IMR-90 (cell line): Measurements from ENCODE around the gene SCFD2. TPM values are rescaled to one million over a fixed set of nuclear protein-coding genes. Genes with fewer than 3 reads are reported as not detected.

Experiments used
- ATAC-seq: fragments of 200-7000 bp; cut with Tn5 transposase; 2 replicates; pipeline ENCODE4 v1.9.1; 2020; ENCODE audit warnings: low read depth, mild to moderate bottlenecking, moderate library complexity
- BruUV-seq: library from RNA; stranded (reverse); fragments of 400-500 nt; replicated peaks from 2 replicates; lab custom pipeline; 2021; lab: Mats Ljungman, UMichigan
- CTCF ChIA-PET: fragments of 300-600 bp; formaldehyde crosslinking; extraction: SDS; loops from one replicate; lab custom pipeline; 2021; ENCODE audit warnings: antibody characterized with exemption; lab: Yijun Ruan, JAX
- POLR2A ChIA-PET: fragments of 300-600 bp; sonication (Branson Sonifier 250); formaldehyde crosslinking; loops from one replicate; lab custom pipeline; 2022; ENCODE audit warnings: antibody characterized with exemption; ENCODE audit not compliant: unreplicated experiment; lab: Charles Lee
- DNase-seq: peaks from one replicate; pipeline ENCODE4 v3.0.0; 2013
- H2AFZ ChIP-seq: replicated peaks from 2 replicates; pipeline ENCODE3; 2013; ENCODE audit warnings: low read length, mild to moderate bottlenecking; ENCODE audit not compliant: poor library complexity
- H2AK5ac ChIP-seq: 2 replicates; pipeline ENCODE4 v1.6.1; 2013; ENCODE audit warnings: low read depth, low read length, inconsistent platforms
- H2AK9ac ChIP-seq: replicated peaks from 2 replicates; pipeline ENCODE3; 2013; ENCODE audit warnings: mild to moderate bottlenecking, low read depth, low read length, moderate library complexity; ENCODE audit not compliant: poor library complexity
- H2BK120ac ChIP-seq: 2 replicates; pipeline ENCODE4 v1.6.1; 2013; ENCODE audit warnings: low read depth, low read length, inconsistent platforms
- H2BK15ac ChIP-seq: 3 replicates; pipeline ENCODE4 v1.6.1; 2013; ENCODE audit warnings: low read depth, low read length, inconsistent platforms
- H2BK20ac ChIP-seq: 2 replicates; pipeline ENCODE4 v1.6.1; 2013; ENCODE audit warnings: low read depth, mild to moderate bottlenecking, inconsistent platforms, low read length, moderate library complexity
- H2BK5ac ChIP-seq: 2 replicates; pipeline ENCODE4 v1.6.1; 2013; ENCODE audit warnings: mild to moderate bottlenecking, low read depth, low read length, inconsistent platforms; ENCODE audit not compliant: poor library complexity, severe bottlenecking
- H3K14ac ChIP-seq: replicated peaks from 2 replicates; pipeline ENCODE4 v1.6.1; 2013; ENCODE audit warnings: low read depth, low read length, inconsistent platforms
- H3K18ac ChIP-seq: 2 replicates; pipeline ENCODE4 v1.6.1; 2013; ENCODE audit warnings: low read depth, low read length, control low read depth
- H3K23ac ChIP-seq: 2 replicates; pipeline ENCODE4 v1.6.1; 2013; ENCODE audit warnings: low read depth, low read length, inconsistent platforms
- H3K27ac ChIP-seq: 2 replicates; pipeline ENCODE4 v1.5.1; 2013; ENCODE audit warnings: mild to moderate bottlenecking, control low read depth, low read length; ENCODE audit not compliant: insufficient read depth
- H3K27me3 ChIP-seq: 2 replicates; pipeline ENCODE4 v1.6.1; 2013; ENCODE audit warnings: low read length; ENCODE audit not compliant: control insufficient read depth, insufficient read depth
- H3K36me3 ChIP-seq: 2 replicates; pipeline ENCODE4 v1.6.1; 2013; ENCODE audit warnings: low read length, mixed read lengths; ENCODE audit not compliant: control insufficient read depth, insufficient read depth
- H3K4ac ChIP-seq: 2 replicates; pipeline ENCODE4 v1.6.1; 2013; ENCODE audit warnings: low read depth, low read length, inconsistent platforms
- H3K4me1 ChIP-seq: 2 replicates; pipeline ENCODE4 v1.6.1; 2013; ENCODE audit warnings: low read length, mixed read lengths; ENCODE audit not compliant: control insufficient read depth, insufficient read depth
- H3K4me2 ChIP-seq: 2 replicates; pipeline ENCODE4 v1.6.1; 2013; ENCODE audit warnings: low read depth, mild to moderate bottlenecking, control low read depth, low read length, moderate library complexity
- H3K4me3 ChIP-seq: 2 replicates; pipeline ENCODE4 v1.5.1; 2013; ENCODE audit warnings: low read depth, mild to moderate bottlenecking, control low read depth, low read length, moderate library complexity; ENCODE audit not compliant: insufficient read depth
- H3K56ac ChIP-seq: 2 replicates; pipeline ENCODE4 v1.6.1; 2013; ENCODE audit warnings: low read length, inconsistent platforms; ENCODE audit not compliant: insufficient read depth; ENCODE audit errors: extremely low read depth
- H3K79me1 ChIP-seq, 2 experiments: 2 replicates each; pipeline ENCODE4 v1.6.1; 2013; ENCODE audit warnings: low read length in 2 of 2, inconsistent platforms in 1 of 2, low read depth in 1 of 2
- H3K9ac ChIP-seq: 2 replicates; pipeline ENCODE4 v1.6.1; 2013; ENCODE audit warnings: low read depth, low read length, control low read depth
- H3K9me1 ChIP-seq: 2 replicates; pipeline ENCODE4 v1.6.1; 2013; ENCODE audit warnings: low read length, inconsistent platforms; ENCODE audit not compliant: insufficient read depth
- H3K9me3 ChIP-seq: 2 replicates; pipeline ENCODE4 v1.6.1; 2013; ENCODE audit warnings: low read length; ENCODE audit not compliant: control insufficient read depth, insufficient read depth
- H4K20me1 ChIP-seq: 2 replicates; pipeline ENCODE4 v1.6.1; 2013; ENCODE audit warnings: low read length, inconsistent platforms; ENCODE audit not compliant: insufficient read depth
- H4K5ac ChIP-seq: 2 replicates; pipeline ENCODE4 v1.6.1; 2013; ENCODE audit warnings: mild to moderate bottlenecking, low read depth, low read length, control low read depth
- H4K8ac ChIP-seq, 2 experiments: 2 replicates each; pipeline ENCODE4 v1.6.1; 2013; ENCODE audit warnings: low read depth in 2 of 2, low read length in 2 of 2, control low read depth in 1 of 2, inconsistent platforms in 1 of 2
- H4K91ac ChIP-seq: 2 replicates; pipeline ENCODE4 v1.6.1; 2013; ENCODE audit warnings: low read depth, low read length, inconsistent platforms; ENCODE audit not compliant: insufficient read depth
- BHLHE40 ChIP-seq: fragments of 150-350 bp; IDR thresholded peaks from 2 replicates; pipeline ENCODE4 v1.6.1; 2016; ENCODE audit warnings: mild to moderate bottlenecking, low read depth, low read length
- CEBPB ChIP-seq: IDR thresholded peaks from 2 replicates; pipeline ENCODE4 v1.6.1; 2012; ENCODE audit warnings: low read depth, low read length, improper control_type of control experiment
- CHD1 ChIP-seq: IDR thresholded peaks from 2 replicates; pipeline ENCODE4 v1.6.1; 2012; ENCODE audit warnings: low read depth, low read length, improper control_type of control experiment
- FOS ChIP-seq: fragments of 150-350 bp; IDR thresholded peaks from 2 replicates; pipeline ENCODE4 v1.6.1; 2016; ENCODE audit warnings: low read depth, low read length
- MAFK ChIP-seq: IDR thresholded peaks from 2 replicates; pipeline ENCODE4 v1.6.1; 2012; ENCODE audit warnings: low read depth, low read length, improper control_type of control experiment
- MAZ ChIP-seq: IDR thresholded peaks from 2 replicates; pipeline ENCODE4 v1.6.1; 2012; ENCODE audit warnings: low read depth, mild to moderate bottlenecking, low read length, improper control_type of control experiment, moderate library complexity, borderline replicate concordance
- MXI1 ChIP-seq: IDR thresholded peaks from 2 replicates; pipeline ENCODE4 v1.6.1; 2012; ENCODE audit warnings: low read depth, mild to moderate bottlenecking, low read length, moderate library complexity, borderline replicate concordance
- NFE2L2 ChIP-seq: fragments of 150-350 bp; IDR thresholded peaks from 2 replicates; pipeline ENCODE4 v1.6.1; 2016; ENCODE audit warnings: low read depth, mild to moderate bottlenecking, low read length
- POLR2A ChIP-seq: IDR thresholded peaks from 2 replicates; pipeline ENCODE4 v1.6.1; 2012; ENCODE audit warnings: mild to moderate bottlenecking, low read depth, low read length
- RAD21 ChIP-seq: IDR thresholded peaks from 2 replicates; pipeline ENCODE4 v1.6.1; 2012; ENCODE audit warnings: low read length, improper control_type of control experiment
- RCOR1 ChIP-seq: IDR thresholded peaks from 2 replicates; pipeline ENCODE4 v1.6.1; 2012; ENCODE audit warnings: mild to moderate bottlenecking, low read length, improper control_type of control experiment; ENCODE audit not compliant: insufficient replicate concordance
- RFX5 ChIP-seq: IDR thresholded peaks from 2 replicates; pipeline ENCODE4 v1.8.0; 2012; ENCODE audit warnings: low read depth, mild to moderate bottlenecking, low read length, moderate library complexity
- SMC3 ChIP-seq: fragments of 150-350 bp; IDR thresholded peaks from 2 replicates; pipeline ENCODE4 v1.6.1; 2016; ENCODE audit warnings: low read depth, mild to moderate bottlenecking, antibody characterized with exemption, low read length, moderate library complexity
- WGBS, 2 experiments: methylation state at CpG; one replicate each; pipeline versions ENCODE4 v1.1.5 to v1.1.7; 2013; ENCODE audit warnings: missing lambda C conversion rate in 2 of 2; ENCODE audit not compliant: insufficient read length in 1 of 2; ENCODE audit errors: extremely low coverage in 2 of 2; 5-methylcytosine and 5-hydroxymethylcytosine counted together
- dilution Hi-C: fragments of 300-500 bp; cut with HindIII; formaldehyde crosslinking; loops from one replicate; pipeline ENCODE4 v1.14.3; 2018; ENCODE audit warnings: low sequenced_read_pairs; ENCODE audit not compliant: unreplicated experiment
- in situ Hi-C: fragments of 300-500 bp; cut with MboI; formaldehyde crosslinking; loops from 3 replicates; pipeline ENCODE4 v1.14.3; 2019; ENCODE audit warnings: low sequenced_read_pairs, inconsistent platforms, mixed read lengths
- intact Hi-C: fragments of 100-400 bp; cut with micrococcal nuclease; formaldehyde crosslinking; loops from 2 replicates; pipeline ENCODE4 v1.10.0; 2022
- polyA plus RNA-seq, 3 experiments: library from polyadenylated mRNA; depleted of rRNA; stranded (reverse); fragments of >200 nt; gene quantifications; 2 replicates each; pipeline ENCODE4 v1.2.3, GENCODE V29; 2012; ENCODE audit warnings: low replicate concordance in 1 of 3
- total RNA-seq: library from RNA; depleted of rRNA; stranded (reverse); fragments of >200 nt; gene quantifications from 2 replicates; pipeline ENCODE4 v1.2.3, GENCODE V29; 2012
- TF ChIP-seq, protein P1 (sequence below): conservative IDR thresholded peaks from 2 replicates; pipeline ENCODE4 v1.5.1; 2012; ENCODE audit warnings: mild to moderate bottlenecking, low read depth, low read length, improper control_type of control experiment
- TF ChIP-seq, protein P2 (sequence below): fragments of 150-350 bp; IDR thresholded peaks from 2 replicates; pipeline ENCODE4 v1.6.1; 2016; ENCODE audit warnings: low read depth, mild to moderate bottlenecking, low read length, moderate library complexity, borderline replicate concordance
- TF ChIP-seq, protein P3 (sequence below): fragments of 150-350 bp; IDR thresholded peaks from 2 replicates; pipeline ENCODE4 v1.6.1; 2017; ENCODE audit warnings: mild to moderate bottlenecking, antibody characterized with exemption, low read length, low read depth

The SCFD2 gene
- total and polyA plus RNA-seq, 2 of the 4 experiments (the other 2 are of a cell fraction), result 18.9 to 62.4 TPM

GRCh38 chr4:53005808-53006207 is 360.1 kb downstream of the SCFD2 start:
- BruUV-seq, result no TSS peak
- H2BK5ac ChIP-seq, result no peak overlapping the region
- intact Hi-C loops, result no loop called here

More at GRCh38 chr4:53005808-53006207, 360.1 kb downstream of the SCFD2 start:
- WGBS, 2 experiments, result no CpG with 5 or more reads among the region's 3 CpGs
- Histone ChIP-seq H3K79me1 (0 out of 4 replicates have a peak, but pooled peaks cover 0 to 3% of the 10 kb centered on the region in 2 experiments), H4K91ac (no peak overlapping the region), H3K18ac (no peak overlapping the region), H2AK9ac (no peak overlapping the region), H3K4me3 (no peak overlapping the region), H3K9me3 (no peaks in the 10 kb centered on the region), H2AK5ac (no peak overlapping the region), H3K27me3 (no peaks in the 10 kb centered on the region), H4K20me1 (no peaks in the 10 kb centered on the region), H2BK15ac (no peak overlapping the region), H3K4me2 (no peak overlapping the region), H3K4ac (no peak overlapping the region), H3K56ac (no peak overlapping the region), H3K23ac (no peak overlapping the region), H2AFZ (no peak overlapping the region), H3K27ac (no peak overlapping the region), H3K9me1 (peaks cover 6% of the 10 kb centered on the region; the same call in 1 of the 2 replicates), H4K8ac (no peak overlapping the region), H3K14ac (no peak overlapping the region), H3K36me3 (no peaks in the 10 kb centered on the region), H4K5ac (no peak overlapping the region), H3K4me1 (no peaks in the 10 kb centered on the region; the same call in 1 of the 2 replicates), H2BK120ac (no peak overlapping the region), H2BK20ac (no peak overlapping the region), H3K9ac (no peak overlapping the region)
- ChIA-PET CTCF (no interaction called here), POLR2A (no interaction called here)
- dilution Hi-C loops, result no loop called here
- in situ Hi-C loops, result loop anchor here (25.0 kb wide), 1 partner anchor 1056 kb away; the partner anchor contains the start of gene CHIC2
- no peak for ATAC-seq
- DNase-seq, result no peak
- no peak for TF ChIP-seq RAD21
- no peak for TF ChIP-seq CEBPB
- no peak for TF ChIP-seq RCOR1
- TF ChIP-seq, protein P1, sequence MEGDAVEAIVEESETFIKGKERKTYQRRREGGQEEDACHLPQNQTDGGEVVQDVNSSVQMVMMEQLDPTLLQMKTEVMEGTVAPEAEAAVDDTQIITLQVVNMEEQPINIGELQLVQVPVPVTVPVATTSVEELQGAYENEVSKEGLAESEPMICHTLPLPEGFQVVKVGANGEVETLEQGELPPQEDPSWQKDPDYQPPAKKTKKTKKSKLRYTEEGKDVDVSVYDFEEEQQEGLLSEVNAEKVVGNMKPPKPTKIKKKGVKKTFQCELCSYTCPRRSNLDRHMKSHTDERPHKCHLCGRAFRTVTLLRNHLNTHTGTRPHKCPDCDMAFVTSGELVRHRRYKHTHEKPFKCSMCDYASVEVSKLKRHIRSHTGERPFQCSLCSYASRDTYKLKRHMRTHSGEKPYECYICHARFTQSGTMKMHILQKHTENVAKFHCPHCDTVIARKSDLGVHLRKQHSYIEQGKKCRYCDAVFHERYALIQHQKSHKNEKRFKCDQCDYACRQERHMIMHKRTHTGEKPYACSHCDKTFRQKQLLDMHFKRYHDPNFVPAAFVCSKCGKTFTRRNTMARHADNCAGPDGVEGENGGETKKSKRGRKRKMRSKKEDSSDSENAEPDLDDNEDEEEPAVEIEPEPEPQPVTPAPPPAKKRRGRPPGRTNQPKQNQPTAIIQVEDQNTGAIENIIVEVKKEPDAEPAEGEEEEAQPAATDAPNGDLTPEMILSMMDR, result no peak
- no peak for TF ChIP-seq POLR2A
- TF ChIP-seq NFE2L2, result no peak
- no peak for TF ChIP-seq MAFK
- TF ChIP-seq, protein P2, sequence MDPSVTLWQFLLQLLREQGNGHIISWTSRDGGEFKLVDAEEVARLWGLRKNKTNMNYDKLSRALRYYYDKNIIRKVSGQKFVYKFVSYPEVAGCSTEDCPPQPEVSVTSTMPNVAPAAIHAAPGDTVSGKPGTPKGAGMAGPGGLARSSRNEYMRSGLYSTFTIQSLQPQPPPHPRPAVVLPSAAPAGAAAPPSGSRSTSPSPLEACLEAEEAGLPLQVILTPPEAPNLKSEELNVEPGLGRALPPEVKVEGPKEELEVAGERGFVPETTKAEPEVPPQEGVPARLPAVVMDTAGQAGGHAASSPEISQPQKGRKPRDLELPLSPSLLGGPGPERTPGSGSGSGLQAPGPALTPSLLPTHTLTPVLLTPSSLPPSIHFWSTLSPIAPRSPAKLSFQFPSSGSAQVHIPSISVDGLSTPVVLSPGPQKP, result no peak
- TF ChIP-seq, protein P3, sequence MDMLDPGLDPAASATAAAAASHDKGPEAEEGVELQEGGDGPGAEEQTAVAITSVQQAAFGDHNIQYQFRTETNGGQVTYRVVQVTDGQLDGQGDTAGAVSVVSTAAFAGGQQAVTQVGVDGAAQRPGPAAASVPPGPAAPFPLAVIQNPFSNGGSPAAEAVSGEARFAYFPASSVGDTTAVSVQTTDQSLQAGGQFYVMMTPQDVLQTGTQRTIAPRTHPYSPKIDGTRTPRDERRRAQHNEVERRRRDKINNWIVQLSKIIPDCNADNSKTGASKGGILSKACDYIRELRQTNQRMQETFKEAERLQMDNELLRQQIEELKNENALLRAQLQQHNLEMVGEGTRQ, result no peak
- TF ChIP-seq SMC3, result no peak
- no peak for TF ChIP-seq RFX5
- no peak for TF ChIP-seq CHD1
- no peak for TF ChIP-seq MAZ
- TF ChIP-seq MXI1, result no peak
- no peak for TF ChIP-seq FOS
- no peak for TF ChIP-seq BHLHE40
